ENCODE measurements around the gene KCNJ12.

KCNJ12 gene

DNA sequence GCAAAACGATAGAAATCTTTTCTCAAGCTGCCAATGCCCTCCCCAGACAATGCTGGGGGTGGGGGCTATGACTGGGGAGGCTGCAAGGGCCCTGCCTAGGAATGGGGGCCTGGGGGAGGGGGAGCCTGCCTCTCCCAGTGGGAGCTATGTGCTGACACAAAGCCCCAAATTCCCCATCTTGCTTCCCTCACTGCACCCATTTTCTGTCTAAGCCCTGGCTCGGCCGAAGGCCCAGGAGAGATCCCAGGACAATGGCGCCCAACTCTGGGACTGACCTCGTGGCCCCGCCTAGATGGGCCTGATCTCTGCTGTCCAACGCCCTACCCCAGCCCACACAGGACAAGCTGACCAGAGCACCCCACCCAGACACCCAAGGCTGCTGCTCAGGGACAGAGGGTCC lies 11.1 kb upstream of the KCNJ12 start:
- no peak for DNase-seq (ENCODE audit: low read depth, low spot score)

DNA sequence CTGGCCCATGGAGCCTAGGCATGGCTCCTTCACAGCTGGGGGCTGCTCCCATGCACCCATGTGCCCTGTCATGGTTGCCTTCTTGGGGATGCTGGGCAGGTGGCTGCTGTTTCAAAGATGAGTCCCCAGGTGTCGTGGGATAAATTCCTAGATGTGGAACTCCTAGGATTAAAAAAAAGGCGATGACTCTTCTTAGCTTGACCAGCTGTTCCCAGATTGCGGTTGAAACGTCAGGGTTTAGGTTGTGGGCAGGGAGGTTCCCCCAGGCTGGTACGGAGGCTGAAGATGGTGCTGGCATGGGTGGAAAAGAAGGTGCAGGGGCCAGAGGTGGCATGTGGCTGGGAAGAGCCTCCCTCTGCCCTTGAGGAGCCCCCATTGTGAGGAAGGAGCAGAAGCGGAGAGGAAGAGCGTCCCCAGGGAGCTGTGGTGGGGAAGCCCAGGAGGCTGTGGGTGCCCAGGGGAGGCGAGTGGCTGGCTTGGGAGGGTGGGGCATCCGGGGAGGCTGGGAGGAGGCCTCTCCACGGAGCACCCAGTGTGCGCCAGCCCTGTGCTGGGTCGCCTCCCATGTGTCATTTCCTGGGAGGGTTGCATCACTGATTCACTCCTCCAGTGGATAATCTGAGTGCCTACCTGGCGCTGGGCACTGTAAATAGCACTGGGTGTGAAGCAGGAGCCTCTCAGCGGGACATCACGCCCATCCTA lies 7.5 kb upstream of the KCNJ12 start:
- no peak for DNase-seq (ENCODE audit: low read depth, low spot score)

DNA sequence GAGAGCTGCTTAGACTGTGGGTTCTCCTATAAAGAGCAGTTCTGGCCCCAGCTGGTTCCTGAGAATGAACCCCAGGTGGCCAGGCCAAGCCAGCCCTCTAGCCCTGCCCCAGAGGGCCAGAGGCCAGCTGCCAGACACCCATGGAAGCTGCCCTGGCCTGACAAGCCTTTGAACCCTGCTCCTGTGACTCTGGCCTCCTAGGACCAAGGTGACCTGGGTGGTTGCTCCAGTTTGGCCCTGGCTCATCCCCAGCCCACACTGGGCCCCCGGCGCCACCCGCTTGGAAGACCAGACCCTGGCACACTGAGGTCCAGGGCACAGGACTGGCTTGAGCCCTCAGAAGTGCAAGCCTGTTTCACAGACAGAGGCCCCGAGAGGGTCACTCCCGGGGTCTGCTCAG lies 6.8 kb upstream of the KCNJ12 start:
- DNase-seq (ENCODE audit: low read depth, low spot score), result no peak

DNA sequence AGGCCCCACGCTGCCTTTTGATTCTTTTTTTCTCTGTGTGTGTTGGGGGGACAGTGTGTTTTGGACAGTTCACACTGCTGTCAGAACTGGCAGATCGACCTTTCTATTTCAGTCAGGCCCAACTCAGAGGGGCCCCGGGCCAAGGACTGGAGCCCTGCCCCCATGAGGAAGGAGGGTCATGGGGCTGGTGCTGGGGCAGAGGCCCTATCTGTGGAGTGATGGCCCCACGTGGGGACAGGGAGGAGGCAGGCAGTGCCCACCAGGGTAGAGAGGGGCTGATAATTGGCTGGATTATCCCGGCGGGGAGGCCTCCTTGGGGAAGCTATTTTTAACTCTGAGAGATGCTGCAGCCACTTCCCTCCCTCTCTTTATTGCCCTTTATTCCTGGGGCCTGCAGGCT lies 5.7 kb upstream of the KCNJ12 start:
- DNase-seq (ENCODE audit: low read depth, low spot score), result no peak

DNA sequence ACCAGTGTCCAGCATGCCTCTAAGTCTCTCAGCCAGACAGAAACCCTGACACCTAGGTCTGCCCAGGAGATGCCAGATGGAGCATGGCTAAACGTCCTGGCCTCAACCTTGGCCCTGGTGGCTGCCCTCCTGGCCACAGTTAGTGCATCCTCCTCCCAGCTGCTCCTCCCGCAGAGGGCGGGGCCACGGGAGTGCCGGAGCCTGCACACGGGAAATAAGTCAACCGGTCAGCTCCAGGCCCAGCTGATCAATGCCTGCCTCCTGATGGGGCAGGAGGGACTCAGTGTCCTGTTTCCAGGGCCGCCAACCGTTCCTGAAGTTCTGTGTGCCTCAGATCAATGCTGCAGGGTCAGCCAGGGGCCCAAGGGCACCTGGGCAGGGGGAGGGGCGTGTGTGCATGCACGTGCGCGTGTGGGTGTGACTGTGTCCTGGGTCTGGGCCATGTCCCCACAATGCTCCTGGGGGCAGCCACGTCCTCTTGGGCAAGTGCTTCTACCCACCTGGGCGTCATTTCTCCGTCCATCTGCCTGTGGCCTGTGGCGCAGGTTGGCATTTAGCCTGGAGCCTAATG lies 4.6 kb upstream of the KCNJ12 start:
- no peak for DNase-seq (ENCODE audit: low read depth, low spot score)

DNA sequence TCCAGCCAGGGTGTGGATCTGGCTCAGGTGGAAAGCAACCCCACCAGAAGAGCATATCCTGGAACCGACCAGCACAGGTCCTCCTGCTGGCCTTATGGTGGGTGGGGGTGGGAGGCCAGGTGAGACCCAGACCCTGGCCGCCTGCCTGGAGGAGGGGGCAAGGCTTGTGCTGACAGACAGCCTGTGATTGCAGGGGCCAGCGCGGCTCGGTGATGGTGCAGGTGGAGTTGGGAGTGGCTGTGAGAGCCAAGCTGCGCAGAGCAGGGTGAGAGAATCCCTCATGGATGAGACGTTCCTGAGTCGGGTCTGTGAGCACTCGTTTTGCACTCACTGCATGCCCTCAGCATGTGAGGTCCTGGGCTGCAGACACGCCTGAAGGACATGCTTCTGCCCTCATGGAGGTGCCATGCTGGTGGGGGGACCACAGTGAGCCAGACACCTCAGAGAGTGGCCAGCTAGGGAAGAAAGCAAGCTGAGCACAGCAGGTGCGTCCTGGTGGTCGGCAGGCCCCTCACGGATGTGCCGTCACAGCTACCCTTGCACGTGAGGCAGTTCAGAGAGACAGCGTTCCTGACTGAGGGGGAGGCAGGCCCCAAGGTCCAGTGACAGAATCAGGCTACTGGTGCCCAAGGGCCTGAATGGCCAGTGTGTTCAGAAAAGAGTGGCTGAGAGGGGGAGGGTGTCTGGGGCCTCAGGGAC lies 3.8 kb upstream of the KCNJ12 start:
- no peak for DNase-seq (ENCODE audit: low read depth, low spot score)

DNA sequence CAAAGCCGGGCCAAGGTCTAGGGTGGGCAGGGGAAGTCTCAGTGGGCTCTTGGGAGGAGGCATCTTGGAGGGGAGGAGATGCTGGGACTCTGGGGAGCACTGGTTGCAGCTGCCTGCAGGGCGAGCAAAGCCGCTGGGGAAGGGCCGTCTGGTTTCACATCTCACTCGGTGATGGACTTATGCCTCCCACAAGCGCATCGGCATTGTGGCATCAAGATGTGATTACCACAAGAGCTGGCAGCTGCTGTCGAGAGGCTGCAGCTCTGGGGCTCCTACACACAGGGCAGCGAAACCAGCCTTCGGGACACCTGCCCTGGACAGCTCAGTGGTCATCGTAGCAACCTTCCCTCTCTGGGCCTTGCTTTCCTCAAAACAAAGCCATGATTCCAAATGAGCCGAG lies 3.1 kb upstream of the KCNJ12 start:
- DNase-seq (ENCODE audit: low read depth, low spot score), result no peak

DNA sequence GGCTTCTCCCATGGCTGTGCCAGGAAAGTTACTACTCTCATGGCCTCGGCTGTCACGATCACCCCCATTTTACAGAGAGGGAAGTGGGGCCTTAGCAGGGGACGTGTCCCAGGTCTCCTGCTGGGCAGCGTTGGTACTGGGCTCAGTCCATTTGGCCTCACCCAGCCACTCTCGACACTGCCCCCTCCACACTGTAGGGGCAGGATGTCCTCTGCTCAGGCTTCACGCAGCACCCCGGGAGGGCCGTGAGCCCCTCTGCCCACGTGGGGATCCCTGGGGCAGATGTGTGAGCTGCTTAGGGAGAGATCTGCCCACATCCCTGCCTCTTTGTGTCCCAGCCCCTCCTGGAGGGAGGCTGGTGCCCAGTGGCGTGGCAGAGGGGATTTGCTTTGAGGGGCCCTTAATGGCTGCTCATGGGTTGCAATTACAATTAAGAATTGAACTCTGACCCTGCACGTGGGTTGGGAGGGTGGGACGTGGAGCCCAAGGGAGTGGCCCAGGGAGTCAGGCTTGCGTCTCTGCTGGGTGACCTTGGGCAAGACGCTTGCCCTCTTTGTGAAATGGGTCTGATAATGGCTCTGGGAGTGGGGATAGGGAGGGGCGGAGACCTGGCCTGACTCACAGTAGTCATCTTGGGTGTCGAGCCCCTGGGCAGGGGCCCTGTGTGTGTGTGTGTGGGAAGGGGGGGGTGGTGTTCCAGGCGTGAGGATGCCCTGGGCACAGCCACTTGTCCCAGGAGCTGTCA lies 2.3 kb upstream of the KCNJ12 start:
- no peak for DNase-seq (ENCODE audit: low read depth, low spot score)

DNA sequence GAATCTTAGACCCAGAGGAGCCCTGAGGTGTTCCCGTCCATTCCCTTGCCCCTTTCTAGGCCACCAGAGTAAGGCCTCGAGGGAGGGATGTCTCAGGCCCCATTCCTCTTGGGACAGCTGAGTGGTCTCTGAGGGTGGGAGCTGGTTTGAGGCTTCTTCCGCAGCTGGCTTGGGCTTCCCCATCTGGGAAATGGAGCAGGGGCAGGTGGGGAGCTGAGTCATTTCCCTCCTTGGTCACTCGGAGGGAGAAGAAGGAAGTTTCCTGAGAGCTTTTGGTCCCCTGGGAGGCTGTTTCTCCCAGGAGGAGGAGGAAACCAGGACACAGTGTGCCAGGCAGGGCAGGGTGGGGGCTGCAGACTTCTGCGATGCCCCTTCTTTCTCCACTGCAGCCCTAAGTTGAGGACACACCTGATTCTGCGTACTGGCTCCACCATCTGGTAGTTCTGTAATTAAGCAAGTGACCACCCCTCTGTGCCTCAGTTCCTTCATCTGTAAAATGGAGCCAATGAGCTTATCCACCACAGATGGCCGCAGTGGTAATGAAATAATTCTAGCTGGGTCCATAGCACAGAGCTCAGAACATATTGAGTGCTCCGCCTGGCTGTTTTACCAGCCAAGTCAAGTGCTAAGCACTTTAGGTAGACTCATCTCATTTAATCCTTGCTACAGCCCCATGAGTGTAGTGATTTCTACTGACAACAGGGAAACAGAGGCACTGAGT lies 1.6 kb upstream of the KCNJ12 start:
- no peak for DNase-seq (ENCODE audit: low read depth, low spot score)

DNA sequence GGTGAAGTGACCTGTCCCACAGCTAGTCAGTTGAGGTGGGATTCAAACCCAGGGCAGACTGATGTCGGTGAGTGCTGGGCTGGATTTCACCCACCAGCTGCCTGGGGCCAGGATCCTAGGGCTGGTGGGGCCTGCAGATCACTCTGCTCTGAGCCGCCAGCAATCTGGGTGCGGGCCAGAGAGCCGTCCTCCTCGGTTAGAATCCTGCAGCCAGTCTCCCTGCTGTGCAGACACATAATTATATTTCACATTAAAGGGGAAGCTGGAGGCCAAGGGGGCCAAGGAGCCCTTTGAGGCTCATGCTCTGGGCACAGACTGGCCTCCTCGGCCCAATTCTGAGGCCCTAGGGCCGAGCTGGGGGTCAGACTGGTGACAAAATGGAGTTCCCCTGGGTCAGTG lies 996 bp upstream of the KCNJ12 start:
- DNase-seq (ENCODE audit: low read depth, low spot score), result no peak

DNA sequence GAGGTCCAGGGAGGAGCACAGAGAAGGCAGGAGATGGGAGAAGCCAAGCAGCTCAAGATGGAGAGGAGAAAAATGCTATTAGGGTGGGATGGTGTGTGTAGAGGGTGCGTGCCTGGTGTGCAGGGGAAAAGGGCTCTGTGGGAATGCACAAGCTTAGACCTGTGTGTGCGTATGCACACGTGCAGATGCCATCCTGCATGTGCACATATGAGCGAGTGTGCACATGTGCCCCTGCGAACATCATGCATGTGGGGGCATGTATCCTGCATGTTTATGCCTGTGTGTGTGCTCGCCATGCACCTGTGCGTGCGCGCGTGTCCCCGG lies 438 bp upstream of the KCNJ12 start:
- peak; percentile 12 for DNase-seq (ENCODE audit: low read depth, low spot score)

DNA sequence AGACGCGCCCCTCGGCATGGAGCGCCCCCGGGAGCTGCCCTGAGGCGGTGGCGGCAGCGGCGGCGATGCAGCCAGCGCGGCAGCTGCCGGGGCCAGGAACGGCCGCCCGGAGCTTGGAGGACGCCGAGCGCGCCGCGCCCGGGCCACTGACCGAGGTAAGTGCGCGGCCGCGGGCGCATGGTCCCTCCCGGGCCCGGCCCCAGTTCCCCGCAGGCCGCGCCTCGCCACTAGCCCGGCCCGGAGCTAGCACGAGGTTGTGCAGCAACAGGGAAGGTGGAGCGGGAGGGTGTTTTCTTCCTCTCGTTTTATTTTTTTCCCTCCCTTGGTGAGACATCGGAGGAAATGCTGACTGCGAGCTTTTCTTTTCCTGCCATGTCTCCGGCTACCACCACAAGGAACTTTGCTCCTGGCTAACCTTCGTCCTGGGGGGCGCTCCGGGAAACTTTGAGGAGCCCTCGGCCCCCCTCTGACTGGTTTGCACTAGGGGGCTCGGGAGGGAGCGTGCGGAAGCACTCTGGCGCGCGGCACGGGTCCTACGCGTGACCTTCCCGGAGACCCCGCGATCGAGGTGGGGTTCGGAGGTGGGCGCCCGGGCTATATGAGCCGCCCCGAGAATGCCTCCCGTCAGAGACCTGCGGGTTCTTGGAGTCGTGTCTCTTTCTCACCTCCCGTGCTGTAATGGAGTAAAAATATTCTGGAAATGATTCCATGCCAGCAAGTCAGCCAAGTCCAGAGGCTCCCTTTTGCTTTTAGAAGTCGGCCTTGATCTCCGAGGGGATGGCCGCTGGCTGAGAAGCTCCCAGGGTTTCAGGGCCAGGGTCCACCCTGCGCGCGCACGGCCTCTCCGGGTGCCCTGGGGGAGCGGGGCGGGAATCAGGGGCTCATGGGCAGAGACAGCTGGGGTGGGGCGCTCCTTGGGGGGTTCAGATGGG lies 868 bp downstream of the KCNJ12 start:
- peak; percentile 65 for DNase-seq (ENCODE audit: low read depth, low spot score)

DNA sequence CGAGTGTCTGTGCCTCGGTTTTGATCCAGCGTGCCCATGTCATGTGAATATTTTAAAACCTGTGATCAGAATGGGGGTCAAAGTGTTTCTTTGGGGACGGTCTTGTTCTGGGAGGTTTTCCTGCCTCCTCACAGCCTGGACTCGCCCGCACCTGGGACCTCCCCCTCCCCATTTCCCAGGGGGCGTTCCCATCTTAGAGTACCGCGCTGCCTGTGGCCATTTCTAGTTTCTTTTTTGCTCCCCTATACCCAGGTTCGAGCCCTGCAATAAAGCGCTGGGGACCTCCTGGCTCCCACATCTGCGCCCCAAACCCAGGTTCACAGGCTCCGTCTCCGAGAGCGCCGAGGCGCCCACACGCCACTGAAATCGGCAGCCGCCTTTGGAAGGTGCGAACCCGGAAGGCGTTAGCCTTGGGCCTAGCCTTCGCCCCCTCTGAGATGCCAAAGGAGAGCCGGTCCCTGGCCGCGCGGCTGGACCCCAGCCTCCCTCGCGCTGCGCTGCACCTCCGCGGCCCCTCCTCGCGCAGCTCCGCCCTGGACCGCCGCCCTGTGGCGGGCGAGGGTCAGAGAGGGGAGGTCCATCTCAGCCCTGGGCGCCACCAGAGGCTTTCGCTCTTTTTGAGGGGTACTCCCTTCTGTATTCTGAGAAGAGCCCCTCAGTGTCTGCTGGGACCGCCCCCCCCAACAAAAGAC lies 1.7 kb downstream of the KCNJ12 start:
- DNase-seq (ENCODE audit: low read depth, low spot score), result no peak

DNA sequence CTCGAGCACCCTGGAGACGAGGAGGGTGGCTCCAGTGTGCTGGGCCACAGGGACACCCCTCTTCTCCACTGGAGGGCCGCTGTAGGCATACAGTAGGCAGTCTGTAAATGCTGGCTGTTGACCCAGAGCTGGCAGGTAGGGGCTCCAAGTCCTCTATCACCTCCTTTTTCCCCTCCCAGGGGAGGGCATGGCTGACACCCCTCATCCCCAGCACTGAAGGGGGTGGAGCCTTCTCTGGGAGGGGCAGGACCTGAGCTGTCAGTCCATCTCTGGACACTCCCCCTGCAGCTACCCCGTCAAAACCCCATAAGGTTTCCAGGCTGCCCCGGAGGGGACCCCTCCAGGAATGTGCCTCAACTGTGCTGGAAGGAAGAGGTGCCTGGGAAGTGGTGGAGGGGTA lies 2.4 kb downstream of the KCNJ12 start:
- DNase-seq (ENCODE audit: low read depth, low spot score), result no peak

DNA sequence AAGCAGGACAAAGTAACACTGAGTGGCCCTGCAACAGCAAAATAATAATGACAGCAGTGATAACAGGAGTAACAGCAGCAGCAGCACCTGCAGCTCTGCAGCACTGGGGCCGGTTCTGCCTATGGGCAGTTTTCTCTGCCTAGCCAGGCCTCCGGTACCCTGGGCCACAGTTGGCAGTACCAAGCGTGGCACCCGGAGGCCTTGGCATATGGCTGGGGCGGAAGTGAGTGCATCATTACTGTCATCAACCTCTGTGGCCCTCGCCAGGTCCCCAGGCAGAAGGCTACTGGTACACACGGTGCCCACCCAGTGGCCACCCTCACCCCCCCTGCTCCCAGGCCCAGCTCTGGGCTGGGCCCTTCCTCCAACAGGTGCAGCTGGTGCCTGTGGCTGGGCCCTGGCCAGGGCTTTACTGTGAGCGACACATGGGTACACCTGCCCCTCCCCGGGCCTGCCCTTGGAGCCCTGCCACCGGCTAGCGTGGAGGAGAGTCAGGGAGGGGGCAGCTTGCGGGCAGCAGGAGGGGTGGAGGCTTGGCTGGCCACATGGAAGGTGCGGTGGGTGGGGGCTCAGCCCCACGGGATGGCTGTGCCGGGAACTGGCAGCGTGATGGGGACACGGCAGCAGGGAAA lies 3.0 kb downstream of the KCNJ12 start:
- no peak for DNase-seq (ENCODE audit: low read depth, low spot score)

DNA sequence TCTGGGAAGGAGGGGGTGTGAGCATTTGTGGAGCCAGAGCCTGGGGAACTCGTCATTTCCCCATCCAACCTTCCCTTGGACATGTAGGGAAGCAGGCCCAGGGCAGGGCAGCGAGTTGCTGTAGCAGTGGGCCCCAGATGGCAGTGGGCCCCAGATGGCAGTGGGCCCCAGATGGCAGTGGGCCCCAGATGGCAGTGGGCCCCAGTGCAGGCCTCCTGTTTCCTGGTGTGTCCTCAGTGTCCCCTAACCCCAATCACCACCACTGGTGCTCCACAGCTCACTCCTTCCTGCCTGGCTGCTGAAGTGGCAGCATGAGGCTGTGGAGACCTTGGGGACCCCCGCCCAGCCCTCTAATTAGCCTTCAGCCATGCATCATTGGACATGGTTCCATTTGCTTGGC lies 4.5 kb downstream of the KCNJ12 start:
- no peak for DNase-seq (ENCODE audit: low read depth, low spot score)

DNA sequence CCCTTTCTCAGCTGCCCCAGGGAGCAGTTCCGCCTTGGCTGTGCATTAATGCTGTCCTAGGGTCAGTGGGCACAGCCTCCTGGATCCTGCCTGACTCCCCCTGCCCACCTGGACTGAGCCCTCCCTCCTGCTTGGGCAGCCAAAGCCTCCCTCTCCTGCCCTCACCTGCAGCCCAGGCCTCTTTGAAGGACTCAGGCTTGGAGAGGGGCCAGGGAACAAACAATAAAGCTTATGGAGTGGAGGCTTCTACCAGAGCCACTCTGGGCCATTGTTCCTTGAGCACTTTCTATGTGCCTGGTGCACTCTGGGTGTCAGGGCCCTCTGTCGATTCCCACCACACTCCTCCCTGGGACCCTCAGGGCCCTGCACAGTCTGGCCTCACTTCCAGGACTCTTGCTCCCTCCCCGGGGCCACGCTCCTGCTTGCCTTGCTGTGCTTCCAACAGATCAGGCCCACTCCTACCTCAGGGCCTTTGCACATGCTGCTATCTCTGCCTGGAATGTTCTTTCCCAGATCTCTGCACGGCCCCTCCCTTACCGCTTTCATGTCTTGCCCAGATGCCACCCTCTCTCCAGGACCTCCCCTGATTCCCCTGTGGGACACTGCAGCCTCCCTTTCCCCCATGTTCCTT lies 5.0 kb downstream of the KCNJ12 start:
- DNase-seq (ENCODE audit: low read depth, low spot score), result no peak

DNA sequence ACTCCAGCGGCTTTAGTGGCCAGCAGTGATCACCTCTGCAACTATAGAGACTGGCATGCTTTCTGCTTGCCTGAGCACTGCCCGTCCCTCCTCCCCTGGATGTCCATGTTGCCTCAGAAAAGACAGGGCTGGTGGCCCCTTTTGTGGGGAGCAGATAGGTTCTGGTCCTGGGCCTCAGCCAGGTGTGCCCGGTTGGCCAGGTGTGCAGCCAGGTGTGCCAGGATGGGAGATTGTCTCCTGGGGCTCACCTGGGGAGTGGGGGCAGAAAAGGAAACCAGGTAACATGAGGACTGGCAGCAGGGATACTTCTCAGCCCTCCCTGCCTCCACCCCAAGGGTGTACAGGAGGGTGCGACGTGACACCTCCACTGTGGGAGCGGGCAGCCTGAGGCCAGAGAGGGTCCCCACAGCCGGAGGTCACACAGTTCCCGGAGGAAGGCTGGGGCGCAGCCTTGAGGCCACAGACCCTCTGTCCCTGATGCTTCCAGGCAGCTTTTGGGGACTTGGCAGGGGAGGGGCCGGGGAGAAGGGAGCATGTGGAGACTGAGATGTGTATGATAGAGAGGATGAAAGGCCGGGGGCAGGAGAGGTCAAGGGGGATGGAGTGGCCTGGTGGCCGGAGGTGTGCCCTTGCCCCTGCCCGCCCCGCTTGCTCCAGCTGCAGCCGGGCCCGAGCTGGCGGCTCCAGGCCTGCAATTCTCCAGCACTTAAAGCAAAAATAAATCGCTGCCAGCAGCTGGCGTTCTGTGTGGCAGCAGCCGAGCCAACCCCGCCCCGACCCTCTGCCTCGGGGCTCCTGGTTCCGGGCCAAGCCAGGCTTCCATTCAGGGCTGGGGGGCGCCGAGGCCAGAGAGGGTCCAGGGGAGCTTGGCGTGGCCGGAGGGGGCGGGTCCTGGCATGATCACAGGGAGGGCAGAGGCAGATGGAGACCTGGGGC lies 6.7 kb downstream of the KCNJ12 start:
- DNase-seq (ENCODE audit: low read depth, low spot score), result no peak

Measured in astrocyte of the hippocampus (primary cell).